Keratinocyte (primary cell): ENCODE measurements around the gene MIA3. TPM values are rescaled to one million over a fixed set of nuclear protein-coding genes. Genes with fewer than 3 reads are reported as not detected.

Experiments used
- DNase-seq: peaks from one replicate; pipeline ENCODE4 v3.0.0-alpha.2; 2011; ENCODE audit warnings: low read depth, missing footprints, low spot score
- FAIRE-seq: peaks from 2 replicates; lab custom pipeline; 2011; peaks lifted over from hg19 to GRCh38; lab: Jason Lieb, UNC
- H2AFZ ChIP-seq: 2 replicates; pipeline ENCODE4 v1.6.0; 2012; ENCODE audit warnings: low read length, control low read depth, inconsistent platforms; ENCODE audit not compliant: control insufficient read depth
- H3K27ac ChIP-seq: 2 replicates; pipeline ENCODE4 v1.5.1; 2011; ENCODE audit warnings: low read length; ENCODE audit not compliant: control insufficient read depth, insufficient read depth
- H3K27me3 ChIP-seq: 3 replicates; pipeline ENCODE4 v1.6.0; 2011; ENCODE audit warnings: low read length; ENCODE audit not compliant: control insufficient read depth, insufficient read depth; ENCODE audit errors: extremely low read depth
- H3K36me3 ChIP-seq, 2 experiments: 2 replicates in 1 of 2; 3 replicates in 1 of 2; pipeline ENCODE4 v1.5.1; 2011; ENCODE audit warnings: low read length in 2 of 2, mild to moderate bottlenecking in 1 of 2; ENCODE audit not compliant: control insufficient read depth in 2 of 2, insufficient read depth in 2 of 2; ENCODE audit errors: extremely low read depth in 1 of 2
- H3K4me1 ChIP-seq: 3 replicates; pipeline ENCODE4 v1.5.1; 2011; ENCODE audit warnings: low read length; ENCODE audit not compliant: control insufficient read depth, insufficient read depth; ENCODE audit errors: extremely low read depth
- H3K4me2 ChIP-seq: 3 replicates; pipeline ENCODE4 v1.6.0; 2011; ENCODE audit warnings: low read depth, low read length; ENCODE audit not compliant: control insufficient read depth, insufficient read depth; ENCODE audit errors: extremely low read depth
- H3K4me3 ChIP-seq, 3 experiments: fragments of 200-600 bp in 1 of 3; sonication (generic) in 1 of 3; 2 replicates in 2 of 3; 3 replicates in 1 of 3; pipeline ENCODE4 v1.5.1; 2011 to 2016; ENCODE audit warnings: low read length in 3 of 3, mild to moderate bottlenecking in 3 of 3, control low read depth in 2 of 3, inconsistent platforms in 1 of 3, low read depth in 1 of 3, mixed read lengths in 1 of 3, mixed run types in 1 of 3, moderate library complexity in 1 of 3; ENCODE audit not compliant: control insufficient read depth in 2 of 3, insufficient read depth in 2 of 3; ENCODE audit errors: extremely low read depth in 1 of 3
- H3K79me2 ChIP-seq: 2 replicates; pipeline ENCODE4 v1.6.0; 2012; ENCODE audit warnings: low read length; ENCODE audit not compliant: control insufficient read depth, insufficient read depth
- H3K9ac ChIP-seq: 3 replicates; pipeline ENCODE4 v1.6.0; 2011; ENCODE audit warnings: low read length; ENCODE audit not compliant: control insufficient read depth, insufficient read depth; ENCODE audit errors: extremely low read depth
- H3K9me1 ChIP-seq: 3 replicates; pipeline ENCODE4 v1.6.0; 2011; ENCODE audit warnings: low read length; ENCODE audit not compliant: control insufficient read depth, insufficient read depth; ENCODE audit errors: extremely low read depth
- H3K9me3 ChIP-seq: 2 replicates; pipeline ENCODE4 v1.5.1; 2012; ENCODE audit warnings: low read depth, low read length; ENCODE audit not compliant: control insufficient read depth
- H4K20me1 ChIP-seq: 3 replicates; pipeline ENCODE4 v1.6.0; 2011; ENCODE audit warnings: low read length; ENCODE audit not compliant: control insufficient read depth, insufficient read depth; ENCODE audit errors: extremely low read depth
- CTCF ChIP-seq, 3 experiments: IDR thresholded peaks in 1 of 3; conservative IDR thresholded peaks in 1 of 3; optimal IDR thresholded peaks in 1 of 3; 2 replicates in 2 of 3; 3 replicates in 1 of 3; pipeline versions ENCODE3 to v1.5.1; 2011; ENCODE audit warnings: low read length in 3 of 3, mild to moderate bottlenecking in 3 of 3, moderate library complexity in 2 of 3, control low read depth in 1 of 3, inconsistent platforms in 1 of 3; ENCODE audit not compliant: insufficient read depth in 2 of 3; ENCODE audit errors: extremely low read depth in 1 of 3
- EZH2 ChIP-seq: IDR thresholded peaks from one replicate; pipeline ENCODE4 v1.6.1; 2012; ENCODE audit warnings: inconsistent platforms, mild to moderate bottlenecking, low read length, moderate library complexity
- dilution Hi-C: fragments of 300-500 bp; cut with MboI; formaldehyde crosslinking; loops from one replicate; pipeline ENCODE4 v1.7.0; 2020; ENCODE audit warnings: low sequenced_read_pairs; ENCODE audit not compliant: extremely low pct_ligation_motif_present
- polyA plus RNA-seq, 5 experiments: library from polyadenylated mRNA; depleted of rRNA in 3 of 5; stranded (reverse) in 3 of 5; stranded (forward) in 1 of 5; unstranded in 1 of 5; fragments of >200 nt; gene quantifications; 1 replicate in 1 of 5; 2 replicates in 3 of 5; 3 replicates in 1 of 5; pipeline versions ENCODE4 v1.2.1 to v1.2.3, GENCODE V29; 2011 to 2012; ENCODE audit warnings: missing spikeins in 2 of 5, low read depth in 1 of 5, low replicate concordance in 1 of 5

MIA3 gene
- polyA plus RNA-seq, 1 donor (not counting 4 experiments of a cell fraction or from before 2014, with no cell fraction given), result 29.4 TPM

- Histone ChIP-seq H3K4me3 (no peak overlapping the region), H3K9ac (no peak overlapping the region), H3K4me1 (no peaks in the 10 kb centered on the region), H3K79me2 (no peaks in the 10 kb centered on the region), H4K20me1 (no peaks in the 10 kb centered on the region), H3K27me3 (peaks cover 3% of the 10 kb centered on the region), H3K9me3 (no peaks in the 10 kb centered on the region), H3K4me2 (no peak overlapping the region), H2AFZ (no peak overlapping the region), H3K27ac (no peak overlapping the region), H3K36me3 (no peaks in the 10 kb centered on the region), H3K9me1 (no peaks in the 10 kb centered on the region)
- dilution Hi-C loops, result no loop called here
- FAIRE-seq (no peak), DNase-seq (no peak)
- TF ChIP-seq EZH2 (no peak), CTCF (optimal IDR thresholded peaks at IDR 0.05 in 1 of 3, IDR thresholded peaks at IDR 0.05 in 1 of 3, conservative IDR thresholded peaks at IDR 0.05 in 1 of 3; ENCODE audit: extremely low read depth in 1 of 3, insufficient read depth in 2 of 3, low read length in 3 of 3) (no peak)
Measured at GRCh38 chr1:222613627-222614026, 4.3 kb upstream of the MIA3 start.

GRCh38 chr1:222616525-222616924 lies 1.4 kb upstream of the MIA3 start:
- TF ChIP-seq EZH2 (no peak), CTCF (optimal IDR thresholded peaks at IDR 0.05 in 1 of 3, IDR thresholded peaks at IDR 0.05 in 1 of 3, conservative IDR thresholded peaks at IDR 0.05 in 1 of 3; ENCODE audit: extremely low read depth in 1 of 3, insufficient read depth in 2 of 3, low read length in 3 of 3) (no peak)
- H3K9ac ChIP-seq, result no peak overlapping the region
- peaks cover 10% of the 10 kb centered on the region for H3K79me2 ChIP-seq
- dilution Hi-C loops, result no loop called here
- no peak overlapping the region for H3K27ac ChIP-seq
- no peak overlapping the region for H3K4me2 ChIP-seq
- DNase-seq (no peak), FAIRE-seq (no peak)
- H3K27me3 ChIP-seq, result peaks cover 3% of the 10 kb centered on the region
- no peaks in the 10 kb centered on the region for H4K20me1 ChIP-seq
- no peaks in the 10 kb centered on the region for H3K9me1 ChIP-seq
- peaks cover 8% of the 10 kb centered on the region for H3K4me1 ChIP-seq
- no peaks in the 10 kb centered on the region for H3K9me3 ChIP-seq
- no peak overlapping the region for H2AFZ ChIP-seq
- no peak overlapping the region for H3K4me3 ChIP-seq
- peaks cover 0 to 3% of the 10 kb centered on the region in 2 experiments for H3K36me3 ChIP-seq
